ENCODE measurements around the gene DNAH9. TPM values are rescaled to one million over a fixed set of nuclear protein-coding genes. Genes with fewer than 3 reads are reported as not detected.

DNAH9 gene, protein sequence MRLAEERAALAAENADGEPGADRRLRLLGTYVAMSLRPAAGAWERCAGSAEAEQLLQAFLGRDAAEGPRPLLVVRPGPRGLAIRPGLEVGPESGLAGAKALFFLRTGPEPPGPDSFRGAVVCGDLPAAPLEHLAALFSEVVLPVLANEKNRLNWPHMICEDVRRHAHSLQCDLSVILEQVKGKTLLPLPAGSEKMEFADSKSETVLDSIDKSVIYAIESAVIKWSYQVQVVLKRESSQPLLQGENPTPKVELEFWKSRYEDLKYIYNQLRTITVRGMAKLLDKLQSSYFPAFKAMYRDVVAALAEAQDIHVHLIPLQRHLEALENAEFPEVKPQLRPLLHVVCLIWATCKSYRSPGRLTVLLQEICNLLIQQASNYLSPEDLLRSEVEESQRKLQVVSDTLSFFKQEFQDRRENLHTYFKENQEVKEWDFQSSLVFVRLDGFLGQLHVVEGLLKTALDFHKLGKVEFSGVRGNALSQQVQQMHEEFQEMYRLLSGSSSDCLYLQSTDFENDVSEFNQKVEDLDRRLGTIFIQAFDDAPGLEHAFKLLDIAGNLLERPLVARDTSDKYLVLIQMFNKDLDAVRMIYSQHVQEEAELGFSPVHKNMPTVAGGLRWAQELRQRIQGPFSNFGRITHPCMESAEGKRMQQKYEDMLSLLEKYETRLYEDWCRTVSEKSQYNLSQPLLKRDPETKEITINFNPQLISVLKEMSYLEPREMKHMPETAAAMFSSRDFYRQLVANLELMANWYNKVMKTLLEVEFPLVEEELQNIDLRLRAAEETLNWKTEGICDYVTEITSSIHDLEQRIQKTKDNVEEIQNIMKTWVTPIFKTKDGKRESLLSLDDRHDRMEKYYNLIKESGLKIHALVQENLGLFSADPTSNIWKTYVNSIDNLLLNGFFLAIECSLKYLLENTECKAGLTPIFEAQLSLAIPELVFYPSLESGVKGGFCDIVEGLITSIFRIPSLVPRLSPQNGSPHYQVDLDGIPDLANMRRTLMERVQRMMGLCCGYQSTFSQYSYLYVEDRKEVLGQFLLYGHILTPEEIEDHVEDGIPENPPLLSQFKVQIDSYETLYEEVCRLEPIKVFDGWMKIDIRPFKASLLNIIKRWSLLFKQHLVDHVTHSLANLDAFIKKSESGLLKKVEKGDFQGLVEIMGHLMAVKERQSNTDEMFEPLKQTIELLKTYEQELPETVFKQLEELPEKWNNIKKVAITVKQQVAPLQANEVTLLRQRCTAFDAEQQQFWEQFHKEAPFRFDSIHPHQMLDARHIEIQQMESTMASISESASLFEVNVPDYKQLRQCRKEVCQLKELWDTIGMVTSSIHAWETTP (N-terminal part only)
- total RNA-seq (10 to 100 TPM in 1 of 2 donors, 1 to 10 TPM in 1; 9.2 to 15.1 TPM), polyA plus RNA-seq (ENCODE audit: insufficient read length in 2 of 2) (10 to 100 TPM; 21.4 to 23.4 TPM)
- long read RNA-seq, donor 1, transcript DNAH9-209 (4 exons, 1,986 nt) = major isoform, 6 of 6 reads
- long read RNA-seq, donor 1, partial matches to known transcripts = 0 of 6 reads
- long read RNA-seq, donor 1, other reads (novel, unspliced or antisense) = 0 of 6 reads
- long read RNA-seq, donor 2, partial matches to known transcripts = 0 of 3 reads
- long read RNA-seq, donor 2, other reads (novel, unspliced or antisense) = 0 of 3 reads
- long read RNA-seq, donor 3, partial matches to known transcripts = 0 of 2 reads
- long read RNA-seq, donor 3, other reads (novel, unspliced or antisense) = 0 of 2 reads
- long read RNA-seq, donor 4, partial matches to known transcripts = 0 of 2 reads
- long read RNA-seq, donor 4, other reads (novel, unspliced or antisense) = 0 of 2 reads

DNA sequence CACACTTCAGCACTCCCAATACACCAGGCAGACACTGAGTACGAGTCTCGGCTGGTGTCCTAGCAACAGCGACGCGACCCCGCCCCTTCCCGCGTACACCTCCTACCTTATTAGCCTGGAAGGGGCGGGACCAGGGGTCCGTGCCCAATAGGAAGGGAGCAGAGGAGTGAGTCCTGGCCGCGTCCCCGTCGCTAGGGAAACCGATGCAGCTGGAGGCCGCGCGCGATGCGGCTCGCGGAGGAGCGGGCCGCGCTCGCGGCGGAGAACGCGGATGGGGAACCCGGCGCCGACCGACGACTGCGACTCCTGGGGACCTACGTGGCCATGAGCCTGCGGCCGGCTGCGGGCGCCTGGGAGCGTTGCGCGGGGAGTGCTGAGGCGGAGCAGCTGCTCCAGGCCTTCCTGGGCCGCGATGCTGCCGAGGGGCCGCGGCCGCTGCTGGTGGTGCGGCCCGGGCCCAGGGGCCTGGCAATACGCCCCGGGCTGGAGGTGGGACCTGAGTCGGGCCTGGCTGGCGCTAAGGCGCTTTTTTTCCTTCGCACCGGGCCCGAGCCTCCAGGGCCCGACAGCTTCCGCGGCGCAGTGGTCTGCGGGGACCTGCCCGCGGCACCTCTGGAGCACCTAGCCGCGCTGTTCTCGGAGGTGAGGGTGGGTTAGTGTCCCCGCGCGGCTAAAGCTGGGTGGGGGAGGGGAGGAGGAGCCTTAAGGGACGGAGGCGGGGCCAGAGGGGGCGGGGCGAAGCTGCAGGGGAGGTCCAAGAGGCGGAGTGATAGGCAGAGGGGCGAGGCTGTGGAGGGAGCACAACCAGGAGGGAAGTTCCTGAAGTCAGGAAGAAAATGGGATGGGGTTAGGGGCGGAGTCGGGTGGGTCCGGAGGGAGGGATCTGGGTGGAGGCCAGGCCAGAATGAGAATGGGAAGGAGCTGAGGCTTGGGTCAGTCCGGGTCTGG lies at the start of gene DNAH9:
Gene DNAH9, plus strand, starts transcription at position 197 of the 948 bp plus-strand sequence. Its CDS starts 29 bp downstream, at position 226.
- Histone ChIP-seq H3K27ac (ENCODE audit: low read depth, low read length) (peak within 1 kb of the TSS; percentile 64), H3K27me3 (ENCODE audit: control insufficient read depth, insufficient read depth, low read length) (no peaks in the 10 kb centered on the region), H3K4me1 (ENCODE audit: control insufficient read depth, insufficient read depth, low read length) (peaks cover 8% of the 10 kb centered on the region), H3K36me3 (ENCODE audit: control insufficient read depth, insufficient read depth, low read length) (no peaks in the 10 kb centered on the region), H3K4me3 (ENCODE audit: low read depth, low read length) (peak within 1 kb of the TSS; percentile 57), H3K9me3 (ENCODE audit: control insufficient read depth, insufficient read depth, low read length) (no peaks in the 10 kb centered on the region)
- WGBS (ENCODE audit: insufficient coverage) = under 1% methylated on average over 81 of the region's 84 CpGs
- peak; percentile 84 to 99 (median 96) for DNase-seq (ENCODE audit: low read depth in 4 of 6, low spot score in 6 of 6)

DNA sequence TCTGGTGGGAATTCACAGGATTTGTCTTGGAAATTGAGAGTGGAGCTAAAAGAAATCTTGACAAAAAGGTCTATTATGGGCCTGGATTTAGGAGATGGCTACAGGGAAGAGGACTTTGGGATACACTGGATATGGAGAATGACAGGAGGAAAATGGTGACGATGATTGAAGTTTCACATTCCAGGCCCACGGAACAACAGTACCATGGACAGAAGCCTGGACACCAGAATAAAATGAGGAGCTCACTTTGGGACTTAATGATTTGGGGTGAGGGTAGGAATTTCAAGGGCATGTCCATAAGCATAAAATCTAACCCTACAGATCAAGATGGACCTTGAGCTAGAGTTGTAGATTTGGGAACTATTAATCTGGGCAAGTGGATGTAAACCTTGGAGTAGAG lies 47.8 kb upstream of the DNAH9 start:
- Histone ChIP-seq H3K27me3 (ENCODE audit: control insufficient read depth, insufficient read depth, low read length) (no peaks in the 10 kb centered on the region), H3K36me3 (ENCODE audit: control insufficient read depth, insufficient read depth, low read length) (no peaks in the 10 kb centered on the region), H3K4me1 (ENCODE audit: control insufficient read depth, insufficient read depth, low read length) (no peaks in the 10 kb centered on the region), H3K4me3 (ENCODE audit: low read depth, low read length) (no peak overlapping the region), H3K27ac (ENCODE audit: low read depth, low read length) (no peak overlapping the region), H3K9me3 (ENCODE audit: control insufficient read depth, insufficient read depth, low read length) (no peaks in the 10 kb centered on the region)
- WGBS (ENCODE audit: insufficient coverage) = no CpG with 5 or more reads among the region's 2 CpGs
- DNase-seq (ENCODE audit: low read depth in 4 of 6, low spot score in 6 of 6) = no peak

DNA sequence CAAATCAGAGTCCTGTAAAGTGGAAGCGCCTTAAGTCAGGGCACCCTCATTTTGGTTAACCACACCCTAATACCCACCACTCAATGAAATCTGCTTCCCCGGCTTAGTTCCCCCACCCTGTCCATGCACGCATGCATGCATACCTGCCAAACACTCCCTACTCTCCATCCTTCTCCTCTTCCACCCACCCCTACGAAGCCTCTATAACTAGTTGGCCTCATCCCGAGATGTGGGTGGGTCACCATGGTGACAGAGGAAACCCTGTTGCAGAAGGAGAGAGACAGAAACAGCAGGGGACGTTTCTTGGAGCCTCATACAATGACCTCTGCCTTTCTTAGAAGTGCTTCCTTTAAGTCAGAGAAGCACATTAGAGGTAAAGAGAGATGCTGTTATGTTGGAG lies 46.8 kb upstream of the DNAH9 start:
- Histone ChIP-seq H3K36me3 (ENCODE audit: control insufficient read depth, insufficient read depth, low read length) (peaks cover 2% of the 10 kb centered on the region), H3K27me3 (ENCODE audit: control insufficient read depth, insufficient read depth, low read length) (no peaks in the 10 kb centered on the region), H3K27ac (ENCODE audit: low read depth, low read length) (no peak overlapping the region), H3K4me3 (ENCODE audit: low read depth, low read length) (no peak overlapping the region), H3K9me3 (ENCODE audit: control insufficient read depth, insufficient read depth, low read length) (no peaks in the 10 kb centered on the region), H3K4me1 (ENCODE audit: control insufficient read depth, insufficient read depth, low read length) (no peaks in the 10 kb centered on the region)
- WGBS (ENCODE audit: insufficient coverage) = 67% methylated on average over 3 of the region's 6 CpGs
- no peak for DNase-seq (ENCODE audit: low read depth in 4 of 6, low spot score in 6 of 6)

DNA sequence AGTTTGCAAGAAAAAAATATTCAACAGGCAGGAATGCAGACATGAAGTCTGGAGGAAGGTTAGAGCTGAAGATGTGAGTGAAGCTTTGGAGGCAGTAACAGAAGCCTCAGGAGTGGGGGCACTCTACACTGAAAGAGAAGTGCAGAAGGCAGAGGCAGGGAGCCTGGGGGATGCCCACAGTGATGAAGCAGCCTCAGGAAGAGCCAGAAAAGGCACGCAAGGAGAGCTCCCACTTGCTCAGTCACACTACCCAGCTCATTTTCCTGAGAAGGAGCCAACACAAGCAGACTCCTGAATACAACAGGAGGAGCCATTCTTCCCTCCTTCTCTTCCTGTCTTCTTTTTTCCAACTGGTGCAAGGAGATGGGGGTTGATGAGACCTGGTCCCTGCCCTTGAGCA lies 45.1 kb upstream of the DNAH9 start:
- 80% methylated on average over 1 of the region's 1 CpG for WGBS (ENCODE audit: insufficient coverage)
- Histone ChIP-seq H3K36me3 (ENCODE audit: control insufficient read depth, insufficient read depth, low read length) (peaks cover 11% of the 10 kb centered on the region), H3K27ac (ENCODE audit: low read depth, low read length) (no peak overlapping the region), H3K27me3 (ENCODE audit: control insufficient read depth, insufficient read depth, low read length) (no peaks in the 10 kb centered on the region), H3K4me1 (ENCODE audit: control insufficient read depth, insufficient read depth, low read length) (no peaks in the 10 kb centered on the region), H3K9me3 (ENCODE audit: control insufficient read depth, insufficient read depth, low read length) (no peaks in the 10 kb centered on the region), H3K4me3 (ENCODE audit: low read depth, low read length) (no peak overlapping the region)
- no peak for DNase-seq (ENCODE audit: low read depth in 4 of 6, low spot score in 6 of 6)

DNA sequence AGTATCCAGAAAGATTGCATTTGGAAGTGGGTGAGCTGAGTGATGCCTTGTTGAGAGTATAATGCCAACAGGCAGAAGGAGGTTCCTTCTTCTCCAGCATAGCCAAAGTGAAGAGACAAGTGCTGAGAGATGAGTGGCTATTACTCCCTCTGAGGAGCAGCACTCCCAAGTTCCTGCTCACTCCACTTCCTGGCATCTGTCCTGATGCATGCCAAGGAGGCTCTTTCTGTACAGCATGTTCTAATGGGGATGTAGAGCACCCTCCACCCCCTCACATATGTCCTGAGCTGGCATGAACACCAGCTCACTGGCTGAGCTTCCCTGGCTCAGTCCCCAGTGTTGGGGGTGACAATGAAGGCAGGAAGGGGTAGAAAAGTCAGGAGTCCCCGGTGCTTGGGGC lies 44.2 kb upstream of the DNAH9 start:
- no peak for DNase-seq (ENCODE audit: low read depth in 4 of 6, low spot score in 6 of 6)
- Histone ChIP-seq H3K4me3 (ENCODE audit: low read depth, low read length) (no peak overlapping the region), H3K27me3 (ENCODE audit: control insufficient read depth, insufficient read depth, low read length) (no peaks in the 10 kb centered on the region), H3K9me3 (ENCODE audit: control insufficient read depth, insufficient read depth, low read length) (no peaks in the 10 kb centered on the region), H3K4me1 (ENCODE audit: control insufficient read depth, insufficient read depth, low read length) (no peaks in the 10 kb centered on the region), H3K36me3 (ENCODE audit: control insufficient read depth, insufficient read depth, low read length) (peaks cover 20% of the 10 kb centered on the region), H3K27ac (ENCODE audit: low read depth, low read length) (no peak overlapping the region)
- WGBS (ENCODE audit: insufficient coverage) = no CpG with 5 or more reads among the region's 1 CpG

DNA sequence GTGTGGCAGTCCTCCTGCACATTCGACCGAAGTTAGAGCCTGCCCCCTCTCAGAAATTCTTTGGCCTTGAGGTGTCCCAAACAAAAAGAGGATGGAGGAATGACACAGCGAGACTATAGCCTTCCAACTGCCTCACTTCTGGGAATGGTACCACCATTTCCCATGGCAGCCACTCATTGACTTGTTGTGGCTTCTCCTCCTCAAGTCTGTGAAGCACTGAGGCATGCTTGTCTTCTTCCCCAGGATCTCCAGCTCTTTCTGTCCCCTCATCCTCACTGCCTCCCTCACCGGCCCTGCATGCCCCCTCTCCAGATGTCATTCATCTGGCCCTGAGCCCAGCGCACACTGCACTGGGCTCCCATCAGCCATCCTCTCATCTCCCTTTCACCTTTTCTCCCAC lies 43.7 kb upstream of the DNAH9 start:
- Histone ChIP-seq H3K4me3 (ENCODE audit: low read depth, low read length) (no peak overlapping the region), H3K9me3 (ENCODE audit: control insufficient read depth, insufficient read depth, low read length) (no peaks in the 10 kb centered on the region), H3K4me1 (ENCODE audit: control insufficient read depth, insufficient read depth, low read length) (no peaks in the 10 kb centered on the region), H3K36me3 (ENCODE audit: control insufficient read depth, insufficient read depth, low read length) (peaks cover 25% of the 10 kb centered on the region), H3K27me3 (ENCODE audit: control insufficient read depth, insufficient read depth, low read length) (no peaks in the 10 kb centered on the region), H3K27ac (ENCODE audit: low read depth, low read length) (no peak overlapping the region)
- 81% methylated on average over 5 of the region's 5 CpGs for WGBS (ENCODE audit: insufficient coverage)
- no peak for DNase-seq (ENCODE audit: low read depth in 4 of 6, low spot score in 6 of 6)

DNA sequence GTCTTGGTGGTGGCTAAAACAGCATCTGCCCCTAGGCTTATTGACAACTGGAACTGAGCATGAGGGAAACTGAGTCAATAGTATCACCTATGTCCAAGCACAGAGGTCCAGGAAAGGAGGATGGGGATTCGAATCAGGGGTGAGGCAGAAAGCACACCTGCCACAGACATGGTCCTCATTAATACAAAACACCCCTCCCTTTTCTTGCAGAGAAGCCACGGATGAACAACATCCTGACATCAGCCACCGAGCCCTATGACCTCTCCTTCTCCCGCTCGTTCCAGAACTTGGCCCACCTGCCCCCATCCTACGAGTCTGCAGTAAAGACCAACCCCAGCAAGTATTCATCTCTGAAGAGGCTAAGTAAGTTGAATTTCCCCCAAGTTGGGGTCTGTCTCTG lies 42.7 kb upstream of the DNAH9 start:
- Histone ChIP-seq H3K4me1 (ENCODE audit: control insufficient read depth, insufficient read depth, low read length) (no peaks in the 10 kb centered on the region), H3K36me3 (ENCODE audit: control insufficient read depth, insufficient read depth, low read length) (peaks cover 31% of the 10 kb centered on the region), H3K27ac (ENCODE audit: low read depth, low read length) (no peak overlapping the region), H3K4me3 (ENCODE audit: low read depth, low read length) (no peak overlapping the region), H3K27me3 (ENCODE audit: control insufficient read depth, insufficient read depth, low read length) (no peaks in the 10 kb centered on the region), H3K9me3 (ENCODE audit: control insufficient read depth, insufficient read depth, low read length) (no peaks in the 10 kb centered on the region)
- no peak for DNase-seq (ENCODE audit: low read depth in 4 of 6, low spot score in 6 of 6)
- whole genome bisulfite sequencing (ENCODE audit: insufficient coverage) = 81% methylated on average over 4 of the region's 6 CpGs

DNA sequence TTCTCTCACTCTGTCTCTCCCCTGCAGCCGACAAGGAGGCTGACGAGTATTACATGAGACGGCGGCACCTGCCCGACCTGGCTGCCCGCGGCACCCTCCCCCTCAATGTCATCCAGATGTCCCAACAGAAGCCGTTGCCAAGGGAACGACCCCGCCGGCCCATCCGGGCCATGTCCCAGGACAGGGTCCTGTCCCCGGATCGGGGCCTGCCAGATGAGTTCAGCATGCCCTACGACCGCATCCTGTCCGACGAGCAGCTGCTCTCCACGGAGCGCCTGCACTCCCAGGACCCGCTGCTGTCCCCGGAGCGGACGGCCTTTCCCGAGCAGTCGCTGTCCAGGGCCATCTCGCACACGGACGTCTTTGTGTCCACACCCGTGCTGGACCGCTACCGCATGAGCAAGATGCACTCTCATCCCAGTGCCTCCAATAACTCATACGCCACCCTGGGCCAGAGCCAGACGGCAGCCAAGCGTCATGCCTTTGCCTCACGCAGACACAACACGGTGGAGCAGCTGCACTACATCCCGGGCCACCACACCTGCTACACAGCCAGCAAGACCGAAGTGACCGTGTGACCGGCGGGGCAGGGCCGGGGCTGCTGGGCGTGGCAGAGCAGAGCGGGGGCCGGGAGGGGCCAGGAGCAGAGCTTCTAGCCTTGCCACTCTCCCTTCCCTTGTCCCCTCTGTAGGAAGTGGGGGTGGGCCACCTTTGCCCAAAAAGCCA lies 40.4 kb upstream of the DNAH9 start:
- no peaks in the 10 kb centered on the region for H3K4me1 ChIP-seq (ENCODE audit: control insufficient read depth, insufficient read depth, low read length)
- DNase-seq (ENCODE audit: low read depth in 4 of 6, low spot score in 6 of 6) = no peak
- no peak overlapping the region for H3K27ac ChIP-seq (ENCODE audit: low read depth, low read length)
- H3K36me3 ChIP-seq (ENCODE audit: control insufficient read depth, insufficient read depth, low read length) = peaks cover 31% of the 10 kb centered on the region
- no peaks in the 10 kb centered on the region for H3K9me3 ChIP-seq (ENCODE audit: control insufficient read depth, insufficient read depth, low read length)
- 80% methylated on average over 40 of the region's 46 CpGs for WGBS (ENCODE audit: insufficient coverage)
- no peaks in the 10 kb centered on the region for H3K27me3 ChIP-seq (ENCODE audit: control insufficient read depth, insufficient read depth, low read length)
- no peak overlapping the region for H3K4me3 ChIP-seq (ENCODE audit: low read depth, low read length)
